Urinary bladder (tissue), 4 donors: Measurements from ENCODE around the gene UBTD2. TPM values are rescaled to one million over a fixed set of nuclear protein-coding genes. Genes with fewer than 3 reads are reported as not detected.
A peak's percentile ranks its signal among the peaks of the same experiment; 100 is the strongest.
"Not testable (repeated sequence)": the region's sequence is repeated elsewhere in the genome, so short reads cannot be mapped to it uniquely, and the experiment has no call there.

Experiments used
- DNase-seq: peaks from one replicate; pipeline ENCODE4 v3.0.0-alpha.2; 2015; ENCODE audit errors: extremely low spot score
- H3K27ac ChIP-seq: one replicate; pipeline ENCODE4 v1.5.1; 2013; ENCODE audit warnings: low read depth, mild to moderate bottlenecking, moderate library complexity
- H3K36me3 ChIP-seq: one replicate; pipeline ENCODE4 v1.6.1; 2013; ENCODE audit warnings: mild to moderate bottlenecking, moderate library complexity; ENCODE audit not compliant: insufficient read depth
- H3K4me1 ChIP-seq: one replicate; pipeline ENCODE4 v1.6.1; 2013; ENCODE audit warnings: mild to moderate bottlenecking, moderate library complexity; ENCODE audit not compliant: insufficient read depth
- H3K4me3 ChIP-seq: one replicate; pipeline ENCODE4 v1.5.1; 2013; ENCODE audit warnings: low read depth, low read length
- WGBS: extraction: QIAGEN DNeasy Blood & Tissue Kit; methylation state at CpG from one replicate; pipeline ENCODE4 v1.1.7; 2013; 5-methylcytosine and 5-hydroxymethylcytosine counted together
- polyA plus RNA-seq: library from polyadenylated mRNA; stranded (reverse); fragments of 200-250 nt; gene quantifications from one replicate; pipeline ENCODE4 v1.2.3, GENCODE V29; 2013
- total RNA-seq: library from RNA; depleted of rRNA; stranded (reverse); fragments of >200 nt; gene quantifications from one replicate; pipeline ENCODE4 v1.2.3, GENCODE V29; 2014
- donor health status: healthy with polysubstance abuse.
- donor health status: healthy.

UBTD2 gene
- total and polyA plus RNA-seq, 2 donors: 15.5 to 91.8 TPM

GRCh38 chr5:172303572-172304335 is 20.2 kb upstream of the UBTD2 start:
- 85% methylated on average over 3 of the region's 3 CpGs for WGBS
- no peak for DNase-seq

DNA sequence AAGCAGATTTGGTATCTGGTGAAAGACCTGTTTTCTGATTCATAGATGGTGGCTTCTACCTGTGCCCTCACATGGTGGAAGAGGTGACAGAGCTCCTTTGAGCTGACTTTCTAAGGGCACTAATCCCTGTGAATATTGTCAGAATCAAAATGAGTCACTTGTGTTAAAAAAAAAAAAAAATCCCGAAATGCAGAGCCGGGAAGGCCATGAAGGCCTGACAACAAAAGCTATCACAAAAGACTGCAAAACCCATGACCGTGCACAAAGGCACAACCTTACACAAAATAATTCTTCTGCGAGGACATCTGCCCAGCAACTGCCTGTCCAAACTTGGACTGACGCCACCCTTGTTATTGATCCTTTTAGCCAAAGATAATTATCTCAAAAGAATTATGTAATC is 19.6 kb upstream of the UBTD2 start:
- Histone ChIP-seq H3K27ac (no peak overlapping the region), H3K4me1 (no peaks in the 10 kb centered on the region), H3K36me3 (peaks cover 2% of the 10 kb centered on the region), H3K4me3 (no peak overlapping the region)
- 80% methylated on average over 5 of the region's 5 CpGs for WGBS
- DNase-seq: no peak

More at GRCh38 chr5:172303572-172304335, 20.2 kb upstream of the UBTD2 start:
- no peak overlapping the region for H3K4me3 ChIP-seq
- H3K27ac ChIP-seq: no peak overlapping the region
- H3K36me3 ChIP-seq: peaks cover 2% of the 10 kb centered on the region
- no peaks in the 10 kb centered on the region for H3K4me1 ChIP-seq

DNA sequence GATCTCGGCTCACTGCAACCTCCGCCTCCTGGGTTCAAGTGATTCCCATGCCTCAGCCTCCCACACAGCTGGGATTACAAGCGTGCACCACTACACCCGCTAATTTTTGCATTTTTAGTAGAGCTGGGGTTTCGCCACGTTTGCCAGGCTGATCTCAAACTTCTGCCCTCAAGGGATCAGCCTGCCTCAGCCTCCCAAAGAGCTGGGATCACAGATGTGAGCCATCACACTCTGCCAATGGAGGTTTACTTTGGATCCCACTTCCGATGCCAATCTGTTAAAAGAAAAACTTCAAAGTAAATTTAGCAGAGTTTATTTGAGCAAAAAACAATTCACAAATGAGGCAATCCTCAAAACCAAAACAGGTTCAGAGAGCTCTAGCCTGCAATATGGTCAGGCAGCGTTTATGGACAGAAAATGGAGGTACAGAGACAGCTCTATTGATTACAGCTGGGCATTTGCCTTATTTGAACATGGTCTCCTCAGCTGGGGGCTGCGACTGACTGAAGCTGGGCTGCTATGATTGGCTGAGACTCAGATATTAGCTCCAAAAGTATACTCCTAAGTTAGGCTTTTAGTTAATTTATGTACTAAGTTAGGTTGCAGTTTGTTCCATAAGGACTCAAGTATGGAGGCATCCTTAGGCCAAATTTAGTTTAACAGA is 18.6 kb upstream of the UBTD2 start:
- no peak for DNase-seq
- H3K4me1 ChIP-seq: no peaks in the 10 kb centered on the region
- no peak overlapping the region for H3K4me3 ChIP-seq
- WGBS: 62% methylated on average over 9 of the region's 9 CpGs
- peaks cover 2% of the 10 kb centered on the region for H3K36me3 ChIP-seq
- no peak overlapping the region for H3K27ac ChIP-seq

DNA sequence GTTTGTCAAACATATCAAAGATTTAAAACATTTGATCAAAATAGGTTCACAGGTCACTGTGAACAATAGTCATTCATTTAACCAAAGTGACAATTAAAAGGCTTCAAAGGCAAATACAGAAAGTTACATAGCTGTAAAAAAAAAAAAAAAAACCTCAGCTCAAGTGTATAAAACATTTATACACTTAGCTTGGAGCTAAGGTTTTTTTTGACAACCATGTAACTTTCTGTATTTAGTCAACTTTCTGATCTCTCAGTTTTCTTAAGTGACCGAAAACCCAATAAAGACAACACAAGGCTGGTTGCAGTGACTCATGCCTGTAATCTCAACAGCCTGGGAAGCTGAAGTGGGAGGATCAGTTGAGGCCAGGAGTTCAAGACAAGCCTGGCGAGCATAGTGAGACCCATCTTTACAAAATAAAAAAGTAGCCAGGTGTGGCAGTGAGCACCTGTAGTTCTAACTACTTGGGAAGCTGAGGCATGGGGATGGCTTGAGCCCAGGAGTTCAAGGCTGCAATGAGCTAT is 16.4 kb upstream of the UBTD2 start:
- H3K27ac ChIP-seq: no peak overlapping the region
- 80% methylated on average over 2 of the region's 2 CpGs for WGBS
- DNase-seq: no peak
- no peaks in the 10 kb centered on the region for H3K4me1 ChIP-seq
- H3K36me3 ChIP-seq: no peaks in the 10 kb centered on the region
- H3K4me3 ChIP-seq: no peak overlapping the region

DNA sequence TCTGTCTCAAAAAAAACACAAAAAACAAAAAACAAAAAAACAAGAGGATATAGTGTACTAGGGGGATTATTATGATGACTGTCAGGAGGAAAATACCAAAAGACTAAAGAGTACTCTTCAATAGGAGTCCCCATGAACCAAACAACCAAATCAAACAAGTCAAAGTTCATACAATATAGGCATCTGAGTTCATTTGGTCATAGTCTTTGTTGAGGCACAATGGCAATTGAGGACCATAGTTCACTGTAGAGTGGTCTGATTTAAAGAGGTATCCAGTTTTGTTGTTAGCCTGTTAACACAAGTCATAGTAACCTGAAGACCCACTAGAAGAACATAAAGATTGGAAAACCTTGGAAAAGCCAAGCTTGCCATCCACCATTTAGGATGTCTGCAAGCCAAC is 11.3 kb upstream of the UBTD2 start:
- no peaks in the 10 kb centered on the region for H3K36me3 ChIP-seq
- H3K4me1 ChIP-seq: no peaks in the 10 kb centered on the region
- no peak overlapping the region for H3K4me3 ChIP-seq
- no peak for DNase-seq
- H3K27ac ChIP-seq: no peak overlapping the region

DNA sequence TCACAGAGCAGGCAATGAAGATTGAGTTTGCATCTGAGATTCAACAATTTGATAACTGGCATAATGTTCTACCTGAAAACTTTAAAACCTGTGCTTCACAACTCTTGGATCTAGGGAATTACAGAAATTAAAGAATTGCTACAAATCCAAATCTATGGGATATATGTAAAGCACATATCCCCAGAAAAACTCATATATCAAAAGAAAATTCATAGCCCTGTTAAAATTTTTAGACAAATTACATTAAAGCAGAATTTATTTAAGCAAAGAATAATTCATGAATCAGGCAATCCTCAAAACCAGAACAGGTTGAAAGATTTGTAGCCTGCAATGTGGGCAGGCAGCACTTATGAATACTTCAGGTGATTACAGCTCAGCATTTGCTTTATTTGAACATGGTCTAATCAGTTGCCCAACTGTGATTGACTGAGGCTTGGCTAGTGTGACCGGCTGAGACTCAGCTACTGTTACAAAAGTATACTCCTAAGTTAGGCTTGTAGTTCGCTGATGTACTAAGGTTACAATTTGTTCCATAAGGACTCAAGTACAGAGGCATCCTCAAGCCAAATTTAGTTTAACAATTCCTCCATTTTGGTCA is 10.3 kb upstream of the UBTD2 start:
- Histone ChIP-seq H3K4me3 (no peak overlapping the region), H3K27ac (no peak overlapping the region), H3K4me1 (no peaks in the 10 kb centered on the region), H3K36me3 (no peaks in the 10 kb centered on the region)
- DNase-seq: no peak
- WGBS: 86% methylated on average over 2 of the region's 2 CpGs

DNA sequence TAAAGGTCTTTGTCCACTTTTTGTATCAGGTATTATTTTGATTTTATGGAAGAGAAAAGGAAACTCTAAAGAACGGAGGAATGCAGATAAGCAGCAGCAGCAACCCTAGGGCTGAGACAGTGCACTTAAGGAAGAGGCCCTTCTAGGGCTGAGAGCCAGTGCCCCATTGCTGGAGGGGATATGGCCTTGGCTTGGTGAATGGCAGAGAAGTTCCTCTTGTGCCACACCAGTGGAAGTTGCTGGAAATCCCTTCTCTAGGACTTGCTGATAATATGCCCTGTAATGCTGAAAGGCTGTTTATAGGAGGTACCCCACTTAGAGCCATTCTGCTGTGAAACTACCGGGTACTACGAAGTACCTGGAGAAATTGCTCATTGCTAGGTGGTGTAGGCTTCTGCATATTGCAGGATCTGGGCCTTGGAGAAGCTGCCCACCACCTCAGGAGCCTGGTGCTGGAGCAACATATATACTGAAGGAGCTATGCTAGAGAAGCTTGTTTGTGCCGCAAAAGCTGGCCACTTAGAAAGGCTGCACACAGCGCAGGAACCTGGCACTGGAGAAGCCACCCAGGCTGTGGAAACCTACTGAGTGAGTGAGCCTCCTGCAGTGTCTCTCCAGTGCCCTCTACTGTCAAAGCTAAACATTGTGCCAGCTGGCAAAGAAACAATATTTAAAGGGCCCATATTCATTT is 9.6 kb upstream of the UBTD2 start:
- peak; percentile 41 for DNase-seq
- Histone ChIP-seq H3K36me3 (no peaks in the 10 kb centered on the region), H3K27ac (no peak overlapping the region), H3K4me3 (no peak overlapping the region), H3K4me1 (no peaks in the 10 kb centered on the region)
- 56% methylated on average over 5 of the region's 5 CpGs for WGBS

DNA sequence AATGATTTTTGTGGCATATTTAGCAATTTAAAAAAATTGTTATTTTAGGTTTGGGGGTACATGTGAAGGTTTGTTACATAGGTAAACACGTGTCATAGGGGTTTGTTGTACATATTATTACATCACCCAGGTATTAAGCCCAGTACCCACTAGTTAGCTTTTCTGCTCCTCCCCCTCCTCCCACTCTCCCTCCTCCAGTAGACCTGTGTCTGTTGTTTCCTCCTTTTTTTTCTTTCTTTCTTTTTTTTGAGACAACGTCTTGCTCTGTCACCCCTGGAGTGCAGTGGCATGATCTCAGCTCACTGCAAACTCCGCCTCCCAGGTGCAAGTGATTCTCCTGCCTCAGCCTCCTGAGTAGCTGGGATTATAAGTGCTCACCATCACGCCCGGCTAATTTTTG is 8.3 kb upstream of the UBTD2 start:
- WGBS: 87% methylated on average over 5 of the region's 5 CpGs
- not testable (repeated sequence) for DNase-seq, H3K4me3 ChIP-seq, H3K36me3 ChIP-seq, H3K4me1 ChIP-seq, H3K27ac ChIP-seq

GRCh38 chr5:172288465-172288864 is 4.9 kb upstream of the UBTD2 start:
- DNase-seq: no peak
- 98% methylated on average over 4 of the region's 4 CpGs for WGBS
- Histone ChIP-seq H3K36me3 (no peaks in the 10 kb centered on the region), H3K4me1 (no peaks in the 10 kb centered on the region), H3K27ac (no peak overlapping the region), H3K4me3 (no peak overlapping the region)

GRCh38 chr5:172287140-172287539 is 3.6 kb upstream of the UBTD2 start:
- WGBS: 94% methylated on average over 3 of the region's 3 CpGs
- DNase-seq, H3K4me1 ChIP-seq, H3K4me3 ChIP-seq, H3K36me3 ChIP-seq, H3K27ac ChIP-seq: not testable (repeated sequence)

DNA sequence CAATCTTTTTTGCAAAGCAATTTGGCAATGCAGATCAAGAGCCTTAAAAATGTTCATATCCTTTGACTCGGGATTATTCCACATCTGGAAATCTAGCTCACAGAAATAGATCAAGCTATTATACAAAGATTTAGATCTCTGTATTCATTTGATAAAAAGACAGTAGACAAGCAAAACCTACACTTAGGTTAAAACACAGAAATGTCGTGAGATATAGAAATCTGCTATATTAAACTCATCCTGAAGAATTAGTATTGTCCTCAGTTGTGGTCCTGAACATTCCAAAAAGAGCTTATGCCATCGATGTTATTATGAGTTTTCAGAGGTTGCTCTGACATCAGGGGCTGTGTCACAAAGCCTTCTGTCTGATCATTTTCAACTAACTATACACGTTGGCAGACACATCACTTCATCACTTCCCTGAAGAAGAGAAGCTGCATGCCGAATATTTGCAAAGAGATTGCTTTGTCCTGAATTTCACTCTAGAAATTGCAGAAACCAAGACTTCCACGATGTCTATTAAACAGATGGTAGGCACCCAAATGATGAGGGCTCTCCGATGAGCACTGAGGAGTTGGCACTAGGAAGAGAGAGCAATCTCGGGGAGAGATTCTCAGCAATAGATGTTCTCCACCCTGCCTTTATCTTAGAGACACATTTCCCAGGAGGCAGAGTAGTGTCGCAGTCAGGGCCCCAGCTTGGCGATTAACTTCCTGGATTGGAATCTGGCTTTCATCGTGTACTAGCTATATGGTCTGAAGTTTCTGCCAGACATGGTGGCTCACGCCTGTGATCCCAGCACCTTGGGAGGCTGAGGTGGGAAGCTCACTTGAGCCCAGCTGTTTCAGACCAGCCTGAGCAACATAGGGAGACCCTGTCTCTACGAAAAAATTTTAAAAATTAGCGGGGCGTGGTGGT is 1.9 kb upstream of the UBTD2 start:
- no peak for DNase-seq
- no peak overlapping the region for H3K27ac ChIP-seq
- H3K4me3 ChIP-seq: no peak overlapping the region

DNA sequence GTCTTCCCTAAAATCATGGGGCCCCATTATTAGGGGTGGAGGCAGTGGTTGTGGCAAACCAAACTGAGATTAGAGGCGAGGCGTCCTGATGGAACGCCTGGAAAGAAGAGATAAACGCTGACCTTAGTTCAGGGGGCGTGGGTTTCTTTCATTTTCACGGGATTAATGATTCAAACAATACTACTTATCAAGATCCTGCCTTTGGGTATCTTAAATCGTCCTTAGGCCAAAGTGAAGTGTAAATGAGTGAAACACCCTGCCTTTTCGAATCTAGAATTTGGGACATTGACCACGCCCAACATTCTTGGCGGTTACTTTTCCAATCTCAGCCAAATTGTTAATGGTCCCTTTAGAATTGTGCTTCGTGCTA is 1.0 kb upstream of the UBTD2 start:
- H3K4me3 ChIP-seq: peak overlapping the region; percentile 93
- H3K36me3 ChIP-seq: no peaks in the 10 kb centered on the region
- H3K4me1 ChIP-seq: no peaks in the 10 kb centered on the region
- peak overlapping the region; percentile 65 for H3K27ac ChIP-seq
- no peak for DNase-seq
- 2% methylated on average over 11 of the region's 11 CpGs for WGBS

More for the DNA sequence above, 1.9 kb upstream of the UBTD2 start:
- Histone ChIP-seq H3K36me3 (no peaks in the 10 kb centered on the region), H3K4me1 (no peaks in the 10 kb centered on the region)
- WGBS: 54% methylated on average over 15 of the region's 15 CpGs
